DMS 273 (cell line): ENCODE results near the gene HOXB8.

Source experiments
- DNase-seq: peaks from one replicate; lab custom pipeline; 2025; ENCODE audit not compliant: unreplicated experiment; lab: John Stamatoyannopoulos, UW

Gene HOXB8

GRCh38 chr17:48586355-48587258 is 28.5 kb downstream of the HOXB8 start:
- DNase-seq = no peak

DNA sequence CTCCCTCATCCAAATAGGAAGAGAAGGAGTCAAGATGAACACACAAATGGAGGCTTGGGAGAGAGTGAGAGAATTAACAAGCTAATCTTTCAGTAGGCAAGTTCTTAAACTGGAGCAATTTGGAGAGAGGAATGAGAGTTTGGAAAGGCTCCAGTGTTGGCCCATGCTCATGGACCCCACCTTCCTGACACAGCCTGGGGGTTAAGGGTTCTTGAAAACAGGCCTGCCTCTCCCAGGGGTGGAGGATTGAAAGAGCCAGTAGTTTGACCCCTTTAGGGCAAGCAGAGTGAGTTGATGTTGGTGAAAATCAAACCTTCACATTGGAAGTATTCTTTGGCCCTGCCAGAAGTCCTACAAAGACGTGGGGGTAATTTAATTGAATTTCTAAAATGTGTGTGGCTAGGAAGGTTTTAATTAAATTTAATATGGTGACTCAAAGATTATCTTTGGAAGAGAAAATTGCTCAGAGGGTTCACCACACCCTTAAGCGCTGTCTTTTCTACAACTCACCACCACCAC is 30.8 kb downstream of the HOXB8 start:
- no peak for DNase-seq

DNA sequence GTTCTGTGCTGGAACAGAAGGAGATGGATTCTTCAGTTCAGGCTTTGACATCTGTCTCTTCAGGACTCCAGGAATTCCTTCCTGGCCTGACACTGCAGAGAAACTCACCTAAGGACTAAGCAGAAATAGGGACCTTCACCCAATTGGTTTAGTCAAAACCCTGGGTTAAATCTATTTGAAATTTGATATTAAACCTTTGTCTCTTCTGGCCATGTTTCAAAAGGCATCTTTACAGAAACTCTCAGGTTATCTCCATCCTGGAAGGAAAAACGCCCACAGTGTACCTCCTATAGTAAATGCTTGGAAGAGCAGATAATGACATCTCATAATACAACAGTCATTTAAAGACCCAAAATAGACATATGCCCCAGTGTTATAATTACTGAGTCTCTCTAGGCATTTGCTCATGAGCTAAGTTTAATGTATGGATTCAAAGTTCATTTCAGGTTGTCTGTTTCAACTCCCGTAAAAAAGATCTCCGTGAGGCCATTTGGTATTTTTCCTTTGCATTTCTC is 31.3 kb downstream of the HOXB8 start:
- no peak for DNase-seq

DNA sequence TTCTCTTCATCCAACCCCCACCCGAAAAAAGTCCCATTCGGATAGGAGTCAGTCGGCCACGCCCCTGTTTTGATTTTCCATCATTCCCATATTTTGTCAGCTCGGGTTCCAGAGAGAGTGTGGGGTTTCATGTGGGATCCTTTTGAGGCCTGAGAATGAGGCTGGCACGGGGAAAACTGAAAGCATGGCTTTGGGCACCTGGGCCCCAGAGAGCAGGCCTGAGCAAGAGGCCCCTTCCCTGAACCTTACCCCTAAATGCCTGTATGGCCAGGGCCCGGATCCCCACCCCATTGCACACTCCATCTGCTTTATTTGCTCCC is 32.4 kb downstream of the HOXB8 start:
- DNase-seq = no peak

DNA sequence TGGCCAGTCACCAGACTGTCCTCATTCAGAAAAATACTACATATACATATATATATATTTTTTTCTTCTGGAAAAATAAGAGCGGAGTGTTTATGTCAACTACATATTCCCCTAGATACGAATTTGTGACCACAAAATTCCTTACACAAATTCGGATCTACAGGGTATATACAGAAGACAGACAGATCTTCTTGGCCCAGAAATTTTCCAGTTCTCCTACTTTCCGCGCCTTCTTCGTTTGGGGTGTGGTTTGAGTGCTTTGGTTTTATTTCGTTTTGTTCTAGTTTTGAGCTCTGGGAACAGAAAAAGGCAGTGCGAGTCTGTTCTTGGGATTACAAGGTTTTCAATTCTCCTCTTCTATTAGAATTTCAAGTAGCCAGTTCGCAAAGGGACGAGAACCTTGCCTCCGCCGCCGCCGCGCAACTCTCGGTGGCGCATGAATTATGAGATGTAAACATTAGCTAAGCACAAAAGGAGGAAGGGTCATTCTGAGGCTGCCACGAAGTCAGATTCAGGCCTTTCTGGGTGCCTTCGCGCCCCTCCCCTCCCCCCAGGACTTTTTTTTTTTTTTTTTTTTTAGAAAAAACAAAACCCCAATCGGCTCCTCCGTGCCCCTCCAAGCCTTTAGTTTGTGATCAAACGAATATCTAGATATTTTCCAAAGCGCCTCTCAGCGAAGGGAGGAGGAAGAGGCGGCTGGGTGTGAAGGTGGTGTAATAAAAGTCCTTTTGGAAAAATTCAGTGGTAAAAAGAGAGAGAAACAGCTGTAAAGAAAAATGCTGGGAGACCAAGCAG is 35.1 kb downstream of the HOXB8 start:
- DNase-seq = no peak

DNA sequence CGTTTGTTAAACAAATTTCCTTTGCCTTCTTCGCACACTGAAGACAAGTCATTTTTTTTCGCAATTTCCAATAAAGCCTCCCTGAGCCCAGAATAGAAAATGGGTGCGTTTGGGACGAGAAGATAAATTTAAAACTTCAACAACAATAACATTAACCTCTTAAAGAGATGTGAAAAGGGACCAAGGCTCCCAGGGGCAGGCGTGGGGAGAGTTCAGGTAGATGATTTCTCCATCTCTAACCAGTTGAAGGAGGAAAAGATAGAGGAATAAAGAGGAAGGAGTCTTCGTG is 35.7 kb downstream of the HOXB8 start:
- DNase-seq = no peak

DNA sequence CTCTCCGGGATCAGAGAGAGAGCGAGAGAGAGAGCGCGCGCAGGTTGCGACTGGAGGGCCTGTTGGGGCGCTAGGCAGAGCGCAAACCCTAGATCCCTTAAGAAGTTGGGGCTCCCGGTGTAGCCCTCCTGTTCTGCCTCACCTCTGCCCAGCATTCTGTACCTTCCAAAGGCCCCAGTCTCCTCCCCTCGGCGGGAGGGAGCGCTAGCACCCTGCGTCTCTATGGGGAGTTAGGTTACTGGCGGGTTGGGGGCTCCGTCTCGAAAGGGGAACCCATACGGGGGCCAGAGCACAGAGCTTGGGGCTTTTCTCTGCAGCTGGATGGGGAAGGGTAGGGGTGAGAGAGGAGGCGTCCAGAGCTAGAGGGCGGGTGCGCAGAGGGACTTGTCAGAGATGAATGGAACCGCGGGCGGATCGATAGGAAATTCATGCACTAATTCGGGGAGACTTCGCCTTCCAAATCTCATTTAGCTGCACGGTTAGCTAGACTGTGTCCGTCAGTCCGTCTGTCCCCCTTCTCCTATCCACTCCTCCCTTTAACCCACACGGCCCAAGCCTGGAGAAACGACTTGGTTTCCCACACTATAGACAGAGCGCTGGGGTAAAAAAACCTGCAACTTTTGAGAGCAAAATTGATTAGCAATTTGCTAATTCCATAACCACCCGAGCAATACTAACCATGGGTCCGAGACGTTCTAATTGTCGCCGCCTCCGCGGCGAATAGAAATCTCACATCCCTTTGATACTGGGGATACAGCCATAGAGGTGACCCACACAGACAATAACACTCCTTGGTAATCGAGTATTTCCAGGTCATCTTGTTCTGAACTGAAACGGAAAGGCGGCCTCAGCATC is 36.2 kb downstream of the HOXB8 start:
- DNase-seq = no peak

DNA sequence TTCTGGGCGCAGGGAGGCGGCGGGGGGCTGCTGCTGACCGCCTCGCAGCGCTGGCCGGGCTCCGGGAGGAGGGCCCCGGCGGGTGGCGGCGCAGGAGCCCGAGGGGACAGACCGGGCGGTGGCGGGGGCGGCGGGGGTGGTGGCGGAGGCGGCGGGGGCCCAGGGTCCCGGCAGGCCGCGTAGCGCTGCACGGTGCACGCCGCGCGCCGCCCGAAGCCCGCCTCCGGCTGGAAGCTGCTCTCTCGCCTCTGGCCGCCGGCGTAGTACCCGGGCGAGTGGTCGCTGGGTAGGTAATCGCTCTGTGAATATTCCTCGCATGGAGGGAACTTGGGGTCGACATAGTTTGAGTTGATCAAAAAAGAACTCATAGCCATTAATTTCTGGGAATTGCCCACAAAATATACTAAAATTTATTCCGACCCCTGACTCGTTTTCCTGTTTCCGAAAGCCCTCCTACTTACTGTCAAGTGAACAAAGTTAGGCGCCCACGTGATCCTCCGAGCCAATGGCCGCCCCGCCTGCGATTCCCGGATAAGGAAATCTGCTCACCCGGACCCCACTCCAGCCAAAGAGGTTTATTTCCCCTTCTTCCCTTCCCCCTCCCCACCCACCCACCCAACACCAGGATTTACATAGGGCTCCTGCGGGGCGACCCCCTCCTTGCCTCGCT is 37.0 kb downstream of the HOXB8 start, which contains the start of gene HOXB4:
HOXB4 (minus strand) TSS at position 405 of the 670 bp plus-strand sequence; CDS start at position 374, 31 bp downstream.
- DNase-seq = no peak

- no peak for DNase-seq
These were observed 37.7 kb downstream of the HOXB8 start for GRCh38 chr17:48577330-48577945.

GRCh38 chr17:48576479-48577309 is 38.4 kb downstream of the HOXB8 start:
- DNase-seq = no peak

DNA sequence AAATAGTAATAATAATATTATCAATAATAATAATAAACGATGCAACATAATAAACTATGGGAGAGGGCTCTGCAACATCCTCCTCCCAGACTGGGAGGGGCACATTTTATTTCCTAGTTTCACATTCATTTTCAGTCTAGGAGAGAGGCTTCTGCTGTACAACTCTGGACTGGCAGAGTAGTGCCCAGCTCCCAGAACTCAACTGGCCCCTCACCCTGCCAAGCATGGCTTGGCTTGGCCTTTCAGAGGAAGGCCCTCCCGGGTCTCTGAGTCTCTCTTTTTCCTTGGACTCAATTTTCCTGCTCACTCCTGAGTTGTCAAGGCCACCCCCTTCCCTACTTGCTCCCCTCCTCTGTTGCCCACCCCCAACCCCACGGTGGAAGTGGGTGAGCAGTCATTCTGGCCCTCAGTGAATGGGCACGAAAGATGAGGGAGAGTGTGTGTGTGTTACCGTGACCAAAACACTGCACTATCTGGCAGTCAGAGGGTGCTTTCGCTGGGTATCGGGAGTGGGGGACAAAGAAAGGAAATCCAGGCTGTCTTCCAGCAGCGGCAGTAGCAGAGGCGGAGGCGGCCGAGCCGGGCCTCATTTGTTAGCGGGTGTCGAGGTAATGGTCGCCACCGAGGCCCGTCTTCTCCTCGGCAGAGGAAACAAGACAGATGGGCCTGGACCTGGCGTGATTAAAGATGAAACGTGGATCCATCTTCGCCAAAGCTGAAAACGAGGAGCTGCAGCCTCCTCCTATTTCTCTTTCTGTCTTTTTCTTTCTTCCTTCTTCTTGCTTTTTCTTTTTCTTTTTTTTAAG is 39.2 kb downstream of the HOXB8 start:
- no peak for DNase-seq

DNA sequence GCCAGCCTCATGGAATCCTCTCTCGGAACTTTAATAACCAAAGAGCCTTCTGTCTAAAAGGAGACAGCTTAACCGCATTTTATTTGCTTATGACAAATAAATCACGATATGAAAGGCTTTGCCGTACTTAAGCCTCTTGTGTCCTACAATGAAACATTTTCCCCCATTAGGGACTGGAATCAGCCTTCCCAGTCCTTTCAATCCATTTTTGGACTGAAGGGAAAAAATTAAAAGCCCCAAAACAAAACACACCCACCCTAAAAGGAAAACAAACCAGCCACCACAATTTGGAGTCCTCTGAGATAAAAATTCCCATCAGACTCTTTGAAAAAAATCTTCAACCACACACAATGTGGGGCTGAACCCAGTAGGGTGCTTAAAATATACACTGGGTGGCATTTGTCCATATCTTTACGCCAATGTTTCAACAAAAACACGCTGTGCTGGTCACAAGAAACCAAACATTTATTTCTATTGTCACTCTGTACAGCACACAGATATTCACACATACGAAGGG is 40.0 kb downstream of the HOXB8 start:
- no peak for DNase-seq

DNA sequence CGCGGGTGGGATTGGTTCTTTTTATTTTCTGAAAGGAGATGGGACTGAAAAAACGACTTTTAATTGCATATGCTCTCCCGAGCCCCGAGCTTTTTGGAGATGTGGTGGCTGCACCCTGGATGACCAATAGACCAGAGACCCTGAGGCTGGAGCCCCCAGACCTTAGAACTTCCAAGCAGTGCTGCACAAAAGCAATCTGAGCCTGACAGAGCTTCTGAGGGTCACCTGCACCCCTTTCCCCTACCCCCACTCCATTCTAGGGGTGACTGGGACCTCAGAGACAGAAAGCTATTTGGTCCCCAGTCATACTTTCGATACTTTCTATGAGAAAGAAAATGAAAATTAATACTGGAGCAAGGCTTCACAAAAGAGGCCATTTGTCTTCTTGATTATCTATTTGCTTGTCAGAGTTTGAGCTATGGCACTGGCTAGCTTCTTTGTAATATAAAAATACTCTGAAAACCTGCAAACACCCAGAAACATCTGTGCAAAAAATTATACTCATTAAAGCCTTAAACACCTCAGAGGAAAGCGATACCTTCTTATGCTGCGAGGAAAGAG is 40.5 kb downstream of the HOXB8 start:
- DNase-seq = no peak

DNA sequence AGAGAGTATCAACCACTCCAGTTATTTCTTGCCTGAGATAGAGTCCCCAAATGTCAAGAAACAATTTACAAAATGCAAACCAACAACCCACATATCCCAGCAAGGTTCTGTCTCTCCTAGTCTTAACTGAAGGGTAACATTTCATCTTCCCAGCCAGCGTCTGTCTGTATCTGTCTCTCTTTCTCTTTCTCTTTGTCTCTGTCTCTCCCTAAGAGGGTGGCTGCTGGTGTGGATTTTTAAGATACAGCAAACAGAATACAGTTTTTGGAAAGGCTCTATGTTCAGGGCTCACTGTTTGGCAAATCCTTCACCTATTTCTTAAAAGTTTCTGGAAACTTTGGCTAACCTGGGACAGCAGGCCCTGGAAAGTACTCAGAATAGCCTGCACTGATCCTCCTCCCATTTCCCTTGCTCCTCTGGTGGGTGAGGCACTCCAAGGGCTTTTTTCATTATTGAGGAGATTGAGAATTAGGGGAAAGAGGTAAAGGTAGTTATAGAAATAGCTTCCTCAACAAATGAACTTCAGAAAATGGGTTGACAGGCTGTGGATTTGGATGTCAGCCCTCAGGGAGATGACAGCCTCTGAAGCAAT is 43.2 kb downstream of the HOXB8 start:
- DNase-seq = no peak

GRCh38 chr17:48571024-48571818 is 43.9 kb downstream of the HOXB8 start:
- no peak for DNase-seq

DNA sequence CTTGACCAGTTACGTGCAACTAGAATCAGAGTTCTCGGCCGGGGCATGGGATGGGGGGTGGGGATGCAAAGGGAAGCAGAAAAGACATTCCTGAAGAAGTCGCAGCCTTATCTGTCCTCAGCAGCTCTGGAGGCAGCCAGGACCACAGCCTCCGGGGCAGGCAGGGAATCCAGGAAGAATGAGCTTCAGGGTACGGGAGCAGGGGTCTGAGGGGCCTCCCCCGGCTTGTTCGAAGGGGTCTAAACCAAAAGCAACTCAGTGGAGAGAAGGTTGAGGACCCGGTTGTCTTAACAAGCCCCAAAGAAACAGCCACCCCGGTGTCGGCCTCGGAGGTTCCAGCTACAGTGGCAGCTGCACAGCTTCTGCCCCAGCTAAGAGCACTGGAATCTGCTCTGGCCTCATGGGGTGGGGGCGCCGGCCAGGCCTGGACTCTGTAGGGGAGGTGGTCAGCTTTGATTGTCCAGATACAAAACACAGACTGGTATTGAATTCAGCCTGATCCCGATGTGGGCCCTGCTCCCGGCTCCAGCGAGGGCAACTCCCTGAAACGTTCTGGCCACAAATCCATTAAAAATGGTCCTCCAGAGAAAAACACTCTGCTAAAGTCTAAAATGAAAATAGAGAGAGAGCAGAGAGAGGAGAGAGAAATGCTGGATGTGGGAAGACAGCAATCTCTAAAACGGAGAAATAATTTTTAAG is 44.6 kb downstream of the HOXB8 start:
- DNase-seq = no peak
